CD4-positive, alpha-beta memory T cell (primary cell): Measurements from ENCODE around the gene DNAH12. TPM values are rescaled to one million over a fixed set of nuclear protein-coding genes. Genes with fewer than 3 reads are reported as not detected.

Experiments used
- CTCF ChIA-PET: fragments of 350-600 bp; sonication (Branson Sonifier 250); formaldehyde crosslinking; loops from one replicate; lab custom pipeline; 2021; ENCODE audit warnings: inconsistent platforms; ENCODE audit not compliant: partially characterized antibody; lab: Charles Lee
- POLR2A ChIA-PET: fragments of 350-600 bp; sonication (Branson Sonifier 250); formaldehyde crosslinking; loops from one replicate; lab custom pipeline; 2021; ENCODE audit not compliant: partially characterized antibody; lab: Charles Lee
- DNase-seq, 5 donors: peaks; one replicate each; pipeline versions ENCODE4 v3.0.0 to v3.0.0-alpha.2; 2020 to 2022; ENCODE audit warnings: mixed read lengths in 1 of 5
- H3K27ac ChIP-seq: one replicate; pipeline ENCODE4 v1.7.0; 2013; ENCODE audit warnings: low read depth, low read length
- H3K27me3 ChIP-seq: 2 replicates; pipeline ENCODE4 v1.7.0; 2013; ENCODE audit warnings: mild to moderate bottlenecking, low read length, moderate library complexity; ENCODE audit not compliant: insufficient read depth
- H3K36me3 ChIP-seq: 2 replicates; pipeline ENCODE4 v1.7.0; 2013; ENCODE audit warnings: mild to moderate bottlenecking, low read length, moderate library complexity; ENCODE audit not compliant: insufficient read depth
- H3K4me1 ChIP-seq: 2 replicates; pipeline ENCODE4 v1.7.0; 2013; ENCODE audit warnings: mild to moderate bottlenecking, low read length, moderate library complexity; ENCODE audit not compliant: insufficient read depth
- H3K4me3 ChIP-seq, 2 donors: one replicate each; pipeline ENCODE4 v1.7.0; 2013; ENCODE audit warnings: low read length in 2 of 2, mild to moderate bottlenecking in 1 of 2
- H3K9me3 ChIP-seq, 2 donors: one replicate each; pipeline ENCODE4 v1.7.0; 2013; ENCODE audit warnings: low read length in 2 of 2, control low read depth in 1 of 2; ENCODE audit not compliant: control insufficient read depth in 1 of 2
- H3K27ac Mint-ChIP-seq, 7 donors: one replicate each; pipeline ENCODE4 v1.8.0; 2020 to 2021; ENCODE audit warnings: mixed read lengths in 7 of 7, mild to moderate bottlenecking in 6 of 7, inconsistent platforms in 3 of 7, moderate library complexity in 3 of 7
- H3K27me3 Mint-ChIP-seq, 2 donors: one replicate each; pipeline ENCODE4 v1.8.0; 2020 to 2021; ENCODE audit warnings: mixed read lengths in 2 of 2
- H3K36me3 Mint-ChIP-seq, 2 donors: one replicate each; pipeline ENCODE4 v1.8.0; 2020 to 2021; ENCODE audit warnings: mixed read lengths in 2 of 2, inconsistent platforms in 1 of 2, mild to moderate bottlenecking in 1 of 2
- H3K4me1 Mint-ChIP-seq, 4 donors: one replicate each; pipeline ENCODE4 v1.8.0; 2020 to 2021; ENCODE audit warnings: mixed read lengths in 4 of 4, mild to moderate bottlenecking in 1 of 4
- H3K4me3 Mint-ChIP-seq, 8 donors: one replicate each; pipeline ENCODE4 v1.8.0; 2020 to 2021; ENCODE audit warnings: mixed read lengths in 8 of 8, mild to moderate bottlenecking in 7 of 8, moderate library complexity in 6 of 8, inconsistent platforms in 3 of 8
- H3K9me3 Mint-ChIP-seq, 8 donors: one replicate each; pipeline ENCODE4 v1.8.0; 2020 to 2021; ENCODE audit warnings: mixed read lengths in 8 of 8, mild to moderate bottlenecking in 5 of 8, inconsistent platforms in 3 of 8, moderate library complexity in 1 of 8
- intact Hi-C: fragments of 100-400 bp; cut with micrococcal nuclease; formaldehyde crosslinking; loops from one replicate; pipeline ENCODE4 v1.15.1; 2023
- polyA plus RNA-seq, 2 donors: library from polyadenylated mRNA; unstranded; fragments of 300-500 nt; fragmentation: Illumina TruSeq; gene quantifications; one replicate each; pipeline ENCODE4 v1.2.3, GENCODE V29; 2021
- total RNA-seq, 2 experiments: library from RNA; stranded (reverse); gene quantifications; one replicate each; pipeline ENCODE4 v1.2.3, GENCODE V29; 2021

The DNAH12 gene
- total and polyA plus RNA-seq, 4 experiments from 2014 or later: 0.09 to 0.11 TPM; not detected in 2

DNA sequence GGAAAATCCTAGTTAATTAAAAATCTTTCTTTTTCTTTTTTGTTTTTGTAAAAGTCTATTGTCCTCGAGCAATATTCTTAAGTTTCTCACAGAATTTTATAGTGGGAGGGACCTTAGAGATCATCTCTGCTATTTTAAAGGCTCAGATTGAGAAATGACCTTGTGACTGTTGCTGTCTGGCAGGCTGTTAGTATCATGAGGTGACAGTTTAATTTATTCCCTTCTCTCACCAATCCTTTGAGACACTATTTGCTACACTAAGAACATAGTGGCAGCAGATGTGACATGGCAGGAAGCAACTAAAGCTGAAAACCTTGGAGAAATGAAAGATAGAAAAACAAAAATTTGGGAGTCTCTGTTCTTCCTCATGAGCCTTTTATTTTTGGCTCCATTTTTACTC lies 291.7 kb downstream of the DNAH12 start:
- Histone ChIP-seq H3K27ac (no peak overlapping the region), H3K4me3 (no peak overlapping the region), H3K4me1 (no peaks in the 10 kb centered on the region), H3K9me3 (no peaks in the 10 kb centered on the region), H3K36me3 (peaks cover 19% of the 10 kb centered on the region), H3K27me3 (no peaks in the 10 kb centered on the region)
- Mint-ChIP-seq H3K27ac (peak overlapping the region in 1 of 7 donors; percentile 18), H3K27me3 (no peaks in the 10 kb centered on the region), H3K36me3 (peaks cover 35 to 46% of the 10 kb centered on the region in 2 donors), H3K4me1 (no peaks in the 10 kb centered on the region), H3K4me3 (no peak overlapping the region), H3K9me3 (no peaks in the 10 kb centered on the region)
- no peak for DNase-seq
- ChIA-PET CTCF (no interaction called here), POLR2A (no interaction called here)
- intact Hi-C loops: no loop called here

GRCh38 chr3:57244946-57245345 lies 299.2 kb downstream of the DNAH12 start:
- peaks cover 16% of the 10 kb centered on the region for H3K36me3 ChIP-seq
- H3K27me3 ChIP-seq: no peaks in the 10 kb centered on the region
- peaks cover 0 to 6% (median 2%) of the 10 kb centered on the region in 4 donors for H3K4me1 Mint-ChIP-seq
- no peak overlapping the region for H3K4me3 ChIP-seq
- H3K36me3 Mint-ChIP-seq: peaks cover 62 to 71% of the 10 kb centered on the region in 2 donors
- no peak overlapping the region for H3K4me3 Mint-ChIP-seq
- no peaks in the 10 kb centered on the region for H3K9me3 Mint-ChIP-seq
- intact Hi-C loops: no loop called here
- ChIA-PET POLR2A (no interaction called here), CTCF (interaction anchor here (1.1 kb wide), 1 partner anchor 13 kb away, joined by 3 read pairs; no protein-coding TSS in a partner anchor)
- H3K27me3 Mint-ChIP-seq: no peaks in the 10 kb centered on the region
- no peak overlapping the region for H3K27ac ChIP-seq
- H3K4me1 ChIP-seq: no peaks in the 10 kb centered on the region
- DNase-seq: no peak
- H3K27ac Mint-ChIP-seq: no peak overlapping the region
- H3K9me3 ChIP-seq: no peaks in the 10 kb centered on the region

Other genes starting within 250 kb of the DNAH12 start
- 10 to 100 TPM; 23.8 to 24.9 TPM for gene PDE12, start 11.9 kb upstream of the DNAH12 start, total RNA-seq
- gene PDE12, start 11.9 kb upstream of the DNAH12 start, polyA plus RNA-seq: 10 to 100 TPM; 12.9 to 19.8 TPM
- 10 to 100 TPM; 55.8 to 58.5 TPM for gene ARF4, start 53.0 kb upstream of the DNAH12 start, total RNA-seq
- gene ARF4, start 53.0 kb upstream of the DNAH12 start, polyA plus RNA-seq: 100 to 1,000 TPM; 125 to 197 TPM
- 10 to 100 TPM; 40.1 to 43.7 TPM for gene DENND6A, start 148.7 kb upstream of the DNAH12 start, total RNA-seq
- gene DENND6A, start 148.7 kb upstream of the DNAH12 start, polyA plus RNA-seq: 10 to 100 TPM in 1 of 2 donors, 1 to 10 TPM in 1; 10.0 to 40.5 TPM
- gene SLMAP, start 212.0 kb upstream of the DNAH12 start, total RNA-seq: 10 to 100 TPM; 58.6 to 69.0 TPM
- gene SLMAP, start 212.0 kb upstream of the DNAH12 start, polyA plus RNA-seq: 10 to 100 TPM; 17.5 to 27.4 TPM